Loucy (cell line): Measurements from ENCODE around the gene SDHAF2.

Source experiments
- CTCF ChIP-seq: fragments of 200-600 bp; sonication (generic); conservative IDR thresholded peaks from 2 replicates; pipeline ENCODE4 v1.5.1; 2014; ENCODE audit warnings: mild to moderate bottlenecking, antibody characterized with exemption, low read length
- EZH2phosphoT487 ChIP-seq: fragments of 200-600 bp; IDR thresholded peaks from 2 replicates; pipeline ENCODE4 v1.6.1; 2018; ENCODE audit warnings: antibody characterized with exemption, mild to moderate bottlenecking, moderate library complexity, borderline replicate concordance

- TF ChIP-seq CTCF (no peak), EZH2phosphoT487 (no peak)
Observed at GRCh38 chr11:61460474-61460881, 30.6 kb downstream of the SDHAF2 start.
